Thoracic aorta (tissue), 2 donors: ENCODE results near the gene FAAP100. TPM values are rescaled to one million over a fixed set of nuclear protein-coding genes. Genes with fewer than 3 reads are reported as not detected.

Source experiments
- ATAC-seq: fragments of 150-250 bp; one replicate; pipeline ENCODE4 v1.8.0; 2017; ENCODE audit warnings: low read depth; ENCODE audit not compliant: insufficient number of reproducible peaks, low FRiP score
- DNase-seq: peaks from one replicate; pipeline ENCODE4 v3.0.0-alpha.2; 2020; ENCODE audit warnings: low spot score
- H3K27ac ChIP-seq, 2 donors: fragments of 200-600 bp; sonication (generic); 1 replicate in 1 of 2; 2 replicates in 1 of 2; pipeline ENCODE4 v1.5.1; 2016; ENCODE audit warnings: mild to moderate bottlenecking in 2 of 2, moderate library complexity in 2 of 2
- H3K27me3 ChIP-seq: fragments of 200-600 bp; sonication (generic); replicated peaks from 2 replicates; pipeline ENCODE4 v1.6.0; 2016; ENCODE audit warnings: mild to moderate bottlenecking; ENCODE audit not compliant: insufficient read depth
- H3K36me3 ChIP-seq: fragments of 200-600 bp; sonication (generic); one replicate; pipeline ENCODE4 v1.5.1; 2016
- H3K4me1 ChIP-seq, 2 donors: fragments of 200-600 bp; sonication (generic); 1 replicate in 1 of 2; 2 replicates in 1 of 2; pipeline versions ENCODE4 v1.5.1 to v1.6.0; 2016; ENCODE audit warnings: low read depth in 2 of 2, mild to moderate bottlenecking in 1 of 2; ENCODE audit not compliant: control insufficient read depth in 1 of 2
- H3K4me3 ChIP-seq: fragments of 200-600 bp; sonication (generic); 2 replicates; pipeline ENCODE4 v1.5.1; 2016; ENCODE audit warnings: mild to moderate bottlenecking
- H3K9me3 ChIP-seq: fragments of 200-600 bp; sonication (generic); 2 replicates; pipeline ENCODE4 v1.5.1; 2016
- total RNA-seq, 2 donors: library from RNA; depleted of rRNA; stranded (reverse); fragments of >200 nt; gene quantifications; one replicate each; pipeline versions ENCODE4 v1.1.0 to v1.2.3, GENCODE V29; 2016
- TF ChIP-seq, protein P1 (sequence below): fragments of 200-600 bp; sonication (generic); IDR thresholded peaks from one replicate; pipeline ENCODE4 v1.5.1; 2019; ENCODE audit warnings: antibody characterized with exemption

FAAP100 gene
- total RNA-seq, 2 donors from 2014 or later: 43.2 to 57.9 TPM

DNA sequence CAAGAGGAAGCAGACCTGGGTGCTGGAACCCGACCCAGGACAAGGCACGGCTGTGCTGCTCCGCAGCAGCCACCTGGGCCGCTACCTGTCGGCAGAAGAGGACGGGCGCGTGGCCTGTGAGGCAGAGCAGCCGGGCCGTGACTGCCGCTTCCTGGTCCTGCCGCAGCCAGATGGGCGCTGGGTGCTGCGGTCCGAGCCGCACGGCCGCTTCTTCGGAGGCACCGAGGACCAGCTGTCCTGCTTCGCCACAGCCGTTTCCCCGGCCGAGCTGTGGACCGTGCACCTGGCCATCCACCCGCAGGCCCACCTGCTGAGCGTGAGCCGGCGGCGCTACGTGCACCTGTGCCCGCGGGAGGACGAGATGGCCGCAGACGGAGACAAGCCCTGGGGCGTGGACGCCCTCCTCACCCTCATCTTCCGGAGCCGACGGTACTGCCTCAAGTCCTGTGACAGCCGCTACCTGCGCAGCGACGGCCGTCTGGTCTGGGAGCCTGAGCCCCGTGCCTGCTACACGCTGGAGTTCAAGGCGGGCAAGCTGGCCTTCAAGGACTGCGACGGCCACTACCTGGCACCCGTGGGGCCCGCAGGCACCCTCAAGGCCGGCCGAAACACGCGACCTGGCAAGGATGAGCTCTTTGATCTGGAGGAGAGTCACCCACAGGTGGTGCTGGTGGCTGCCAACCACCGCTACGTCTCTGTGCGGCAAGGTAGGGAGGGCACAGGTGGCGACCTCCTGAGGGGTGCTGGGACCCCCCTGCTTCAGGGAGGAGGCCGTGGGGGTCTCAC is 23.3 kb downstream of the FAAP100 start:
- no peak for ATAC-seq
- H3K27ac ChIP-seq: no peak overlapping the region
- no peak for DNase-seq
- H3K27me3 ChIP-seq: no peaks in the 10 kb centered on the region
- H3K4me3 ChIP-seq: no peak overlapping the region
- TF ChIP-seq, protein P1, sequence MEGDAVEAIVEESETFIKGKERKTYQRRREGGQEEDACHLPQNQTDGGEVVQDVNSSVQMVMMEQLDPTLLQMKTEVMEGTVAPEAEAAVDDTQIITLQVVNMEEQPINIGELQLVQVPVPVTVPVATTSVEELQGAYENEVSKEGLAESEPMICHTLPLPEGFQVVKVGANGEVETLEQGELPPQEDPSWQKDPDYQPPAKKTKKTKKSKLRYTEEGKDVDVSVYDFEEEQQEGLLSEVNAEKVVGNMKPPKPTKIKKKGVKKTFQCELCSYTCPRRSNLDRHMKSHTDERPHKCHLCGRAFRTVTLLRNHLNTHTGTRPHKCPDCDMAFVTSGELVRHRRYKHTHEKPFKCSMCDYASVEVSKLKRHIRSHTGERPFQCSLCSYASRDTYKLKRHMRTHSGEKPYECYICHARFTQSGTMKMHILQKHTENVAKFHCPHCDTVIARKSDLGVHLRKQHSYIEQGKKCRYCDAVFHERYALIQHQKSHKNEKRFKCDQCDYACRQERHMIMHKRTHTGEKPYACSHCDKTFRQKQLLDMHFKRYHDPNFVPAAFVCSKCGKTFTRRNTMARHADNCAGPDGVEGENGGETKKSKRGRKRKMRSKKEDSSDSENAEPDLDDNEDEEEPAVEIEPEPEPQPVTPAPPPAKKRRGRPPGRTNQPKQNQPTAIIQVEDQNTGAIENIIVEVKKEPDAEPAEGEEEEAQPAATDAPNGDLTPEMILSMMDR: no peak
- peaks cover 0 to 17% of the 10 kb centered on the region in 2 donors for H3K4me1 ChIP-seq
- no peaks in the 10 kb centered on the region for H3K9me3 ChIP-seq
- no peaks in the 10 kb centered on the region for H3K36me3 ChIP-seq

DNA sequence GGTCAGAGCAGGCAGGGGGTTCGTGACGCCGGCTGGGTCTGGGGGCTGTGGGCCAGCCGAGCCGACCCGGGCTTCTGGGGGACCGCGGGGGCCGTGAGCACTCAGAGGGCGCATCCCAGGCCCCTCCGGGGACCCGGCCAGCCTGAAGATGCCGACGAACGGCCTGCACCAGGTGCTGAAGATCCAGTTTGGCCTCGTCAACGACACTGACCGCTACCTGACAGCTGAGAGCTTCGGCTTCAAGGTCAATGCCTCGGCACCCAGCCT is 23.8 kb downstream of the FAAP100 start:
- Histone ChIP-seq H3K27me3 (no peaks in the 10 kb centered on the region), H3K36me3 (no peaks in the 10 kb centered on the region), H3K9me3 (no peaks in the 10 kb centered on the region), H3K4me1 (peaks cover 5 to 23% of the 10 kb centered on the region in 2 donors), H3K27ac (no peak overlapping the region), H3K4me3 (no peak overlapping the region)
- TF ChIP-seq, protein P1: no peak
- DNase-seq (no peak), ATAC-seq (no peak)

DNA sequence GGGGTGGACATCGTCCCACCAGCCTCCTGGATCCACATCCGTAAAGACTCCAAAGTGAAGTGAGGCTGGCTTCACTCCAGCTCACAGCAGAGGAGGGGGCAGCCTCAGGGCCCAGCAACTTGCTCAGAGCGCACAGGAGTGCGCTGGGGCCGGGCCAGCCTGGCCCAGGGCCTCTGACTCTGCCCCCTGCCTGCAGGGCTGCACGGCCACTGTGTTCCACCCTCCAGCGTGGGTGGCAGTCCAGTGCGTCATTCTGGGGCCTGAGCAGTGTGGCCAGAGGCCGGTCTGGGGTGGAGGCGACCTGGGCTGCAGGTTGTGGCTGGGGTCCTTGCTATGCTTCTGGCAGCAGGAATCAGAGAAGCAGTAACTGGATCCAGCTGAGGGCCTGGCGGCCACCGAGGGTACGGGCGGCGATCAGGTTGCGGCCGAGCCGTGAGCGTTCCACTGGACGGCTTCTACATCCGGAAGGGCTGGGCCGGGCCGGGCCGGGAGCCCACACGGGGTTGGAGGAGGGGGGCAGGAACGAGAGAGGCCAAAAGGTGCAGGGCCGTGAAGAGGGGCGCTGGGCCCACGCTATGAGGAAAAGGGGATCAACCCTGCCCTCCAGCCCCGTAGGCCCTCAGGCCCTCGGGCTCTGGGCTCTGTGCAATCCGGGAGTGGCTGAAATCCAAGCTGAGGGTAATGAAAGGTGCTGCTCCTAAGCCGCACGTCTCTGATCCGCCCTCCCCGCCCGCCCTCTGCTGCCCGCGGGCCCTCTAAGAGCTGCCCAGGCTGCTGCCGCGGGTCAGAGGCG is 24.4 kb downstream of the FAAP100 start, which contains the start of gene FSCN2:
Gene FSCN2 (plus strand): TSS at position 787 of the 793 bp plus-strand sequence. CDS start 155 bp downstream, outside the sequence.
- no peaks in the 10 kb centered on the region for H3K36me3 ChIP-seq
- H3K4me1 ChIP-seq: peaks cover 6 to 28% of the 10 kb centered on the region in 2 donors
- TF ChIP-seq, protein P1: peak; percentile 27
- no peak within 1 kb of the TSS for H3K27ac ChIP-seq
- DNase-seq: no peak
- H3K27me3 ChIP-seq: no peaks in the 10 kb centered on the region
- no peak for ATAC-seq
- H3K4me3 ChIP-seq: peak within 1 kb of the TSS; percentile 38
- H3K9me3 ChIP-seq: no peaks in the 10 kb centered on the region

GRCh38 chr17:81526662-81527571 is 25.2 kb downstream of the FAAP100 start:
- H3K4me3 ChIP-seq: no peak overlapping the region
- no peaks in the 10 kb centered on the region for H3K27me3 ChIP-seq
- H3K36me3 ChIP-seq: no peaks in the 10 kb centered on the region
- ATAC-seq: no peak
- H3K4me1 ChIP-seq: peaks cover 6 to 29% of the 10 kb centered on the region in 2 donors
- no peak overlapping the region for H3K27ac ChIP-seq
- no peaks in the 10 kb centered on the region for H3K9me3 ChIP-seq
- DNase-seq: no peak
- TF ChIP-seq, protein P1: no peak

DNA sequence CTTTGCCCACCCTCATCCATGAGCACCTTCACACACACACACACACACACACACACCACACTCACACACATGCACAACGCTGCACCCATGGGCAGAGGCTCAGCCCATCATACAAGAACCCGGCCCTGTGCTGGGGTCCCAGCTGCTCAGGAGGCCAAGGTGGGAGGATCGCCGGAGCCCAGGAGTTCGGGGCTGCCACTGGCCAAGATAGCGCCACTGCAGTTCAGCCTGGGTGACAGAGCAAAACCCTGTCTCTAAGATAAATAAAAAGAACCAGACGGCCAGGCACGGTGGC is 27.3 kb downstream of the FAAP100 start:
- H3K4me3 ChIP-seq: no peak overlapping the region
- H3K27ac ChIP-seq: no peak overlapping the region
- DNase-seq: no peak
- no peaks in the 10 kb centered on the region for H3K9me3 ChIP-seq
- no peak for ATAC-seq
- no peaks in the 10 kb centered on the region for H3K27me3 ChIP-seq
- peaks cover 6 to 35% of the 10 kb centered on the region in 2 donors for H3K4me1 ChIP-seq
- TF ChIP-seq, protein P1: no peak
- no peaks in the 10 kb centered on the region for H3K36me3 ChIP-seq
